Measurements from ENCODE around the gene WNT3. TPM values are rescaled to one million over a fixed set of nuclear protein-coding genes. Genes with fewer than 3 reads are reported as not detected.
"Not testable (repeated sequence)": the region's sequence is repeated elsewhere in the genome, so short reads cannot be mapped to it uniquely, and the experiment has no call there.

Gene WNT3
- total RNA-seq, 1 donor from 2014 or later, result 14.4 TPM

- DNase-seq (ENCODE audit: low spot score), result no peak
- Mint-ChIP-seq H3K27ac (ENCODE audit: unreplicated experiment) (no peak overlapping the region), H3K27me3 (ENCODE audit: unreplicated experiment) (peaks cover 7% of the 10 kb centered on the region), H3K4me3 (ENCODE audit: unreplicated experiment) (no peak overlapping the region), H3K9me3 (ENCODE audit: unreplicated experiment) (no peaks in the 10 kb centered on the region), H3K36me3 (ENCODE audit: low read depth, unreplicated experiment) (peaks cover 4% of the 10 kb centered on the region), H3K4me1 (ENCODE audit: unreplicated experiment) (peaks cover 32% of the 10 kb centered on the region)
- TF ChIP-seq, protein P1, sequence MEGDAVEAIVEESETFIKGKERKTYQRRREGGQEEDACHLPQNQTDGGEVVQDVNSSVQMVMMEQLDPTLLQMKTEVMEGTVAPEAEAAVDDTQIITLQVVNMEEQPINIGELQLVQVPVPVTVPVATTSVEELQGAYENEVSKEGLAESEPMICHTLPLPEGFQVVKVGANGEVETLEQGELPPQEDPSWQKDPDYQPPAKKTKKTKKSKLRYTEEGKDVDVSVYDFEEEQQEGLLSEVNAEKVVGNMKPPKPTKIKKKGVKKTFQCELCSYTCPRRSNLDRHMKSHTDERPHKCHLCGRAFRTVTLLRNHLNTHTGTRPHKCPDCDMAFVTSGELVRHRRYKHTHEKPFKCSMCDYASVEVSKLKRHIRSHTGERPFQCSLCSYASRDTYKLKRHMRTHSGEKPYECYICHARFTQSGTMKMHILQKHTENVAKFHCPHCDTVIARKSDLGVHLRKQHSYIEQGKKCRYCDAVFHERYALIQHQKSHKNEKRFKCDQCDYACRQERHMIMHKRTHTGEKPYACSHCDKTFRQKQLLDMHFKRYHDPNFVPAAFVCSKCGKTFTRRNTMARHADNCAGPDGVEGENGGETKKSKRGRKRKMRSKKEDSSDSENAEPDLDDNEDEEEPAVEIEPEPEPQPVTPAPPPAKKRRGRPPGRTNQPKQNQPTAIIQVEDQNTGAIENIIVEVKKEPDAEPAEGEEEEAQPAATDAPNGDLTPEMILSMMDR (IDR thresholded peaks at IDR 0.05; ENCODE audit: unreplicated experiment), result no peak
Measured at GRCh38 chr17:46793541-46793940, 25.0 kb downstream of the WNT3 start.

DNA sequence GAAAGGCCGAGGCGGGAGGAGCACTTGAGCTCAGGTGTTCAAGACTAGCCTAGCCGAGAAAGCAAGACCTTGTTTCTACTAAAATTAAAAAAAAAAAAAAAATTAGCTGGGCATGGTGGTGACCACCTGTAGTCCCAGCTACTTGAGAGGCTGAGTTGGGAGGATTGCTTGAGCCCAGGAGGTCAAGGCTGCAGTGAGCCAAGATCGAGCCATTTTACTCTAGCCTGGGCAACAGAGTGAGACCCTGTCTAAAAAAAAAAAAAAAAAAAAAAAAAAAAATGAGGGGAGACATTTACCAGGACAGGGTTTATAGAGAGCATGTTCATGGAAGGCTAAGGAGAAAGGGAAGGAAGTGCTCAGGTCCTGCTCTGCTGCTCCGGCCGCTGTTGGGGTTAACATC is 25.5 kb downstream of the WNT3 start:
- H3K27me3 Mint-ChIP-seq (ENCODE audit: unreplicated experiment); H3K27ac Mint-ChIP-seq (ENCODE audit: unreplicated experiment); H3K4me3 Mint-ChIP-seq (ENCODE audit: unreplicated experiment); DNase-seq (ENCODE audit: low spot score); H3K36me3 Mint-ChIP-seq (ENCODE audit: low read depth, unreplicated experiment); H3K9me3 Mint-ChIP-seq (ENCODE audit: unreplicated experiment): not testable (repeated sequence)
- H3K4me1 Mint-ChIP-seq (ENCODE audit: unreplicated experiment), result peaks cover 32% of the 10 kb centered on the region

DNA sequence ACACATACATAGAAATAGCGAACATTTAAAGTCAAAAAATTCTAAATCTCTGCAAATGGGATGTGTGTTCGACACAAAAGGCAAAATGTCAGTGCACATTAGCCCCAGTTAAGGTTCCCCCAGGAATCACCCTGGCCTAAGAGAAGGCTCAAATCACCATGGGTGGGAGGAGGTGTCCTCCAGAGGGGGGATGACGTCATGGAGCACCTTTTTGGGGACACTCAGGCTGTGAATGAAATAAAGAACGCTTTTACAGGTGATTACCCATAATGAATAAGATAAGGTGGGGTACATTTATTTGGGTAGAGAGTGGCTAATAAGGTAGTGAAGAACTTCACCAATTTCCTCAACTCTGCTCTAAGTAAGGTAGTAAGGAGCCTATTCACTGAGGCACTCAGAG is 26.4 kb downstream of the WNT3 start:
- H3K27me3 Mint-ChIP-seq (ENCODE audit: unreplicated experiment), result peaks cover 7% of the 10 kb centered on the region
- H3K4me1 Mint-ChIP-seq (ENCODE audit: unreplicated experiment), result peaks cover 31% of the 10 kb centered on the region
- H3K36me3 Mint-ChIP-seq (ENCODE audit: low read depth, unreplicated experiment), result peaks cover 4% of the 10 kb centered on the region
- TF ChIP-seq, protein P1 (IDR thresholded peaks at IDR 0.05; ENCODE audit: unreplicated experiment), result no peak
- H3K9me3 Mint-ChIP-seq (ENCODE audit: unreplicated experiment), result no peaks in the 10 kb centered on the region
- no peak overlapping the region for H3K27ac Mint-ChIP-seq (ENCODE audit: unreplicated experiment)
- H3K4me3 Mint-ChIP-seq (ENCODE audit: unreplicated experiment), result no peak overlapping the region
- DNase-seq (ENCODE audit: low spot score), result no peak

DNA sequence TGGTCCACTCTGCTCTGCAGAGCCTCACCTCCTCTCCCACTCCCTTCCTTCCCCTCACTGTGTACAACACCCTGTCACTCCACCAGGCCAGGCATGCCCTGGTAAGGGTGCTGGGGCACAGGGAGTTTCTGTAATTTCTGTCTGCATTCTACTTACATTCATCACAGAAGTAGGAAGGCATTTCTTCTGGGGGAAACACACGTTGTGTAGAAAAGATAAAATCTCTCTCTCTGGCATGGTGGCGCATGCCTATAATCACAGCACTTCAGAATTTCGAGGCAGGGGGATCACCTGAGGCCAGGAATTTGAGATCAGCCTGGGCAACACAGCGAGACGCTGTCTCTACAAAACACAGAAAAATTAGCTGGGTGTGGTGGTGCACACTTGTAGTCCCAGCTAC is 27.0 kb downstream of the WNT3 start:
- TF ChIP-seq, protein P1 (IDR thresholded peaks at IDR 0.05; ENCODE audit: unreplicated experiment), result no peak
- no peaks in the 10 kb centered on the region for H3K9me3 Mint-ChIP-seq (ENCODE audit: unreplicated experiment)
- peaks cover 4% of the 10 kb centered on the region for H3K36me3 Mint-ChIP-seq (ENCODE audit: low read depth, unreplicated experiment)
- H3K4me1 Mint-ChIP-seq (ENCODE audit: unreplicated experiment), result peaks cover 30% of the 10 kb centered on the region
- peaks cover 7% of the 10 kb centered on the region for H3K27me3 Mint-ChIP-seq (ENCODE audit: unreplicated experiment)
- peak overlapping the region; percentile 61 for H3K27ac Mint-ChIP-seq (ENCODE audit: unreplicated experiment)
- DNase-seq (ENCODE audit: low spot score), result no peak
- peak overlapping the region; percentile 50 for H3K4me3 Mint-ChIP-seq (ENCODE audit: unreplicated experiment)

DNA sequence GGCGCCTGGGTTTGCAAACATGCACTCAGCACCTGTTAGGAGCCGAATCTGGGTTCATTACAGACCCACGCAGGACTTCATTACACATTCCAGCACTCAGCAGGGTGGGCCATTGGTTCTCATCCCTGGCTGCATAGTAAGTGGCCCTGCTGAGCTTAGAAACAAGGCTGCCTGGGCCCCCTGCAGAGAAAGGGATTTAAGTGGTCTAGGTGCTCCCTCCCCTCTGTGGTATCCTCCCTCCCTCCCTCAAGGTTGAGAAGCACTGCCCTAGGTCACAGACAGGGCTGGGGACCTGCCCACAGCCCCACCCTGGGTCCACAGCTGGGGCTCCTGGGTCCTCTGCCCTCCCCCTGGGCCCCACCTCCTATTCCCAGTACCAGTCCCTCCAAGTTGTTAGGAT is 28.3 kb downstream of the WNT3 start:
- peaks cover 4% of the 10 kb centered on the region for H3K36me3 Mint-ChIP-seq (ENCODE audit: low read depth, unreplicated experiment)
- H3K27me3 Mint-ChIP-seq (ENCODE audit: unreplicated experiment), result peaks cover 8% of the 10 kb centered on the region
- H3K27ac Mint-ChIP-seq (ENCODE audit: unreplicated experiment), result peak overlapping the region; percentile 93
- TF ChIP-seq, protein P1 (IDR thresholded peaks at IDR 0.05; ENCODE audit: unreplicated experiment), result no peak
- no peak for DNase-seq (ENCODE audit: low spot score)
- peak overlapping the region; percentile 63 for H3K4me3 Mint-ChIP-seq (ENCODE audit: unreplicated experiment)
- no peaks in the 10 kb centered on the region for H3K9me3 Mint-ChIP-seq (ENCODE audit: unreplicated experiment)
- H3K4me1 Mint-ChIP-seq (ENCODE audit: unreplicated experiment), result peaks cover 30% of the 10 kb centered on the region

GRCh38 chr17:46789610-46790009 is 28.9 kb downstream of the WNT3 start:
- peaks cover 30% of the 10 kb centered on the region for H3K4me1 Mint-ChIP-seq (ENCODE audit: unreplicated experiment)
- H3K9me3 Mint-ChIP-seq (ENCODE audit: unreplicated experiment), result no peaks in the 10 kb centered on the region
- TF ChIP-seq, protein P1 (IDR thresholded peaks at IDR 0.05; ENCODE audit: unreplicated experiment), result no peak
- H3K27me3 Mint-ChIP-seq (ENCODE audit: unreplicated experiment), result peaks cover 10% of the 10 kb centered on the region
- H3K36me3 Mint-ChIP-seq (ENCODE audit: low read depth, unreplicated experiment), result peaks cover 4% of the 10 kb centered on the region
- H3K4me3 Mint-ChIP-seq (ENCODE audit: unreplicated experiment), result peak overlapping the region; percentile 76
- H3K27ac Mint-ChIP-seq (ENCODE audit: unreplicated experiment), result no peak overlapping the region
- DNase-seq (ENCODE audit: low spot score), result no peak

Data from endothelial cell (in vitro differentiated cells).